Kidney epithelial cell (primary cell): ENCODE results near the gene TESK2. TPM values are rescaled to one million over a fixed set of nuclear protein-coding genes. Genes with fewer than 3 reads are reported as not detected.

Source experiments
- DNase-seq: peaks from one replicate; pipeline ENCODE4 v3.0.0-alpha.2; 2010; ENCODE audit warnings: low read depth
- H3K27me3 ChIP-seq: 2 replicates; pipeline ENCODE4 v1.6.0; 2011; ENCODE audit warnings: low read length; ENCODE audit not compliant: control insufficient read depth, insufficient read depth
- H3K36me3 ChIP-seq: 2 replicates; pipeline ENCODE4 v1.5.1; 2011; ENCODE audit warnings: low read length; ENCODE audit not compliant: control insufficient read depth, insufficient read depth
- H3K4me3 ChIP-seq: 2 replicates; pipeline ENCODE4 v1.5.1; 2011; ENCODE audit warnings: low read depth, mild to moderate bottlenecking, control low read depth, low read length
- total RNA-seq: library from RNA; depleted of rRNA; stranded (reverse); fragments of >200 nt; gene quantifications from 2 replicates; pipeline ENCODE4 v1.2.3, GENCODE V29; 2015
- TF ChIP-seq, protein P1 (sequence below): IDR thresholded peaks from 2 replicates; pipeline ENCODE4 v1.5.1; 2011; ENCODE audit warnings: mild to moderate bottlenecking, moderate library complexity, low read length, control low read depth, inconsistent platforms; ENCODE audit not compliant: insufficient read depth, poor library complexity, severe bottlenecking

TESK2 gene
- total RNA-seq, 1 donor from 2014 or later = 2.5 TPM

DNA sequence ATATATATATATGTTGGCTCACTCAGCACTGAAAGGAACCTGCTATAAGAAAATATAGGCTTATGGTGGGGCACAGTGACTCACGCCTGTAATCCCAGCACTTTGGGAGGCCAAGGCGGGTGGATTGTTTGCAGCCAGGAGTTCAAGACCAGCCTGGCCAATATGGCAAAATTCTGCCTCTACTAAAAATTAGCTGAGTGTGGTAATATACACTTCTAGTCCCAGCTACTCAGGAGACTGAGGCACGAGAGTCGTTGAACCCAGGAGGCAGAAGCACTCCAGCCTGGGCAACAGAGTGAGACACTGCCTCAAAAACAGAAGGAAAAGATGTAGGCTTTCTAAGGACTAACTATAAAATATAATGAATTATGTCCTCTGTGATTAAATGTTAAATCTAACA lies 136.1 kb downstream of the TESK2 start:
- Histone ChIP-seq H3K4me3 (no peak overlapping the region), H3K36me3 (no peaks in the 10 kb centered on the region), H3K27me3 (no peaks in the 10 kb centered on the region)
- TF ChIP-seq, protein P1, sequence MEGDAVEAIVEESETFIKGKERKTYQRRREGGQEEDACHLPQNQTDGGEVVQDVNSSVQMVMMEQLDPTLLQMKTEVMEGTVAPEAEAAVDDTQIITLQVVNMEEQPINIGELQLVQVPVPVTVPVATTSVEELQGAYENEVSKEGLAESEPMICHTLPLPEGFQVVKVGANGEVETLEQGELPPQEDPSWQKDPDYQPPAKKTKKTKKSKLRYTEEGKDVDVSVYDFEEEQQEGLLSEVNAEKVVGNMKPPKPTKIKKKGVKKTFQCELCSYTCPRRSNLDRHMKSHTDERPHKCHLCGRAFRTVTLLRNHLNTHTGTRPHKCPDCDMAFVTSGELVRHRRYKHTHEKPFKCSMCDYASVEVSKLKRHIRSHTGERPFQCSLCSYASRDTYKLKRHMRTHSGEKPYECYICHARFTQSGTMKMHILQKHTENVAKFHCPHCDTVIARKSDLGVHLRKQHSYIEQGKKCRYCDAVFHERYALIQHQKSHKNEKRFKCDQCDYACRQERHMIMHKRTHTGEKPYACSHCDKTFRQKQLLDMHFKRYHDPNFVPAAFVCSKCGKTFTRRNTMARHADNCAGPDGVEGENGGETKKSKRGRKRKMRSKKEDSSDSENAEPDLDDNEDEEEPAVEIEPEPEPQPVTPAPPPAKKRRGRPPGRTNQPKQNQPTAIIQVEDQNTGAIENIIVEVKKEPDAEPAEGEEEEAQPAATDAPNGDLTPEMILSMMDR = no peak
- no peak for DNase-seq

DNA sequence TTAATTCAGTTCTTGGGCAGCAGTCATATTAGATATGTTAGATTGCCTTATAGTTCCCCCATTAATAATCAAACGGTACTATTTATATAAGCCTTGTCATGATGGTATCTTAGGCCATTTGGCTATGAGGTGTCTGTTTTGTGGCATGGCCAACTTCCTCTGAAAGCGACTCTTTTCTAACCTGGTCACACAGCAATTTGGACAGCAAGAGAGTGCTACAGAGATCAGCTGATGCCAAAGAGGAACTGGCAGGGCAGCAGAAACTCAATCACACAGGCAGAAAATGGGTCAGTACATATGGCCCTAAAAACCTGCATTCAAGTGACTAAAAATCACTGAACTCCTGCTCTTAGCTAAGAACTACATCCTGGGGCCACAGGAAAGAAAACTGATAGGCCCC lies 137.3 kb downstream of the TESK2 start:
- TF ChIP-seq, protein P1 = no peak
- no peak overlapping the region for H3K4me3 ChIP-seq
- H3K27me3 ChIP-seq = no peaks in the 10 kb centered on the region
- H3K36me3 ChIP-seq = no peaks in the 10 kb centered on the region
- no peak for DNase-seq

GRCh38 chr1:45351508-45351907 lies 139.5 kb downstream of the TESK2 start:
- no peak for DNase-seq
- TF ChIP-seq, protein P1 = no peak
- Histone ChIP-seq H3K36me3 (no peaks in the 10 kb centered on the region), H3K27me3 (no peaks in the 10 kb centered on the region), H3K4me3 (no peak overlapping the region)

DNA sequence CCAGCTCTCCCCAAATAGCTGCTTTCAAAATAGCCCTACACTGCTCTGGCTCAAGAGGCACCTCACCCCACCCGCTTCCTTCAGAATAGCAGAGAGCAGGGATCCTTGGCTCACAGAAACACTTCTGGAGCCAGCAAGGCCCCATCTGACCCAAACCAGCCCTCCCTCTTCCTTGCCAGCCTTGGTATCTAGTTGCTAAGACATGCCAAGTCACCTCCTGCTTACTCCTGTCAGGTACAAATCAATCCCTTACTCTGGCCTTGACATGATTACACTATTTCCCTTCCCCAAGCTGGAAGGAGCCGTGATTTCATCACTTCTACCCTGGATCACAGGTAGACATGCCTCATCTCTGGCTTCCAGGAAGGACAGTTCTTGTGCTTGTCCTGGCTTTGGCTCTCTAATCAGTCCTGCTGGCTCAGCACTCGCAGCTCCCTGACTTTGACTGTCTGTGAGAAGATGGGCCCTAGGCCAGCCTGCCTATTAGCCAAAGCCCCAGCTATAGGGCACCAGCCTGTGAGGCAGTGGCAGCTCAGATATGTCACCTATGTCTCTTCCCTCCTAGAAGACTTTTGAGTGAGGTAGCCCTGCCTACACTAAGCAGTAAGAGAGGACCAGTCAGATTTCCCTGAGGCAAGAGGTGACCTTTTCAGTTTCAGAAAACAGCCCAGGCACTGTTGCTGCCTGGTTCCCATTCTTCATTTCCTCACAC lies 141.8 kb downstream of the TESK2 start:
- no peak for DNase-seq
- no peaks in the 10 kb centered on the region for H3K27me3 ChIP-seq
- H3K36me3 ChIP-seq = no peaks in the 10 kb centered on the region
- H3K4me3 ChIP-seq = no peak overlapping the region
- TF ChIP-seq, protein P1 = no peak

GRCh38 chr1:45348609-45348965 lies 142.4 kb downstream of the TESK2 start:
- no peaks in the 10 kb centered on the region for H3K36me3 ChIP-seq
- no peaks in the 10 kb centered on the region for H3K27me3 ChIP-seq
- DNase-seq = no peak
- TF ChIP-seq, protein P1 = no peak
- H3K4me3 ChIP-seq = no peak overlapping the region

DNA sequence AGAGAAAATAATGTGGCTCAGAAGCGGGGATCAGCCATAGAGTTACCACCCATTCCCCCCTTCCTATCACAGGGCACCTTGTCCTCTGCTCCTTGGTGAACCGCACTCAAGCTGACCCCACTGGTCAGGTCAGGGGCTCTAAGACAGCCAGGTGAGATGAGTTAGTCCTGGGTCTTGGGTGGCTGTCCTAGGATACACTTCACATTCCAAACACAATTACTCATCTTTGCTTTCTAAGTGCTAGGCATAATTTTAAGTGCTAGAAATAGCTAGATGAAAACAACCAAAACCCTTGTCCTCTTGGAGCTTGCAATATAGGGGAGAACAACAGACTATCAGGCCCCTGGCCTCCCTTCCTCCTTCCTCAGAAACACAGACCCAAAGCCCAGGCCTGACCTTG lies 142.9 kb downstream of the TESK2 start:
- Histone ChIP-seq H3K4me3 (no peak overlapping the region), H3K27me3 (no peaks in the 10 kb centered on the region), H3K36me3 (no peaks in the 10 kb centered on the region)
- TF ChIP-seq, protein P1 = no peak
- DNase-seq = no peak
